ENCODE measurements around the gene FBXL16. TPM values are rescaled to one million over a fixed set of nuclear protein-coding genes. Genes with fewer than 3 reads are reported as not detected.

The FBXL16 gene
- total and polyA plus RNA-seq, 2 of the 13 experiments (the other 11 are each of a cell fraction or from before 2014, with no cell fraction given): 0.22 to 2.0 TPM

GRCh38 chr16:645852-646678 lies 59.5 kb downstream of the FBXL16 start (continued):
- TF ChIP-seq, protein P1, sequence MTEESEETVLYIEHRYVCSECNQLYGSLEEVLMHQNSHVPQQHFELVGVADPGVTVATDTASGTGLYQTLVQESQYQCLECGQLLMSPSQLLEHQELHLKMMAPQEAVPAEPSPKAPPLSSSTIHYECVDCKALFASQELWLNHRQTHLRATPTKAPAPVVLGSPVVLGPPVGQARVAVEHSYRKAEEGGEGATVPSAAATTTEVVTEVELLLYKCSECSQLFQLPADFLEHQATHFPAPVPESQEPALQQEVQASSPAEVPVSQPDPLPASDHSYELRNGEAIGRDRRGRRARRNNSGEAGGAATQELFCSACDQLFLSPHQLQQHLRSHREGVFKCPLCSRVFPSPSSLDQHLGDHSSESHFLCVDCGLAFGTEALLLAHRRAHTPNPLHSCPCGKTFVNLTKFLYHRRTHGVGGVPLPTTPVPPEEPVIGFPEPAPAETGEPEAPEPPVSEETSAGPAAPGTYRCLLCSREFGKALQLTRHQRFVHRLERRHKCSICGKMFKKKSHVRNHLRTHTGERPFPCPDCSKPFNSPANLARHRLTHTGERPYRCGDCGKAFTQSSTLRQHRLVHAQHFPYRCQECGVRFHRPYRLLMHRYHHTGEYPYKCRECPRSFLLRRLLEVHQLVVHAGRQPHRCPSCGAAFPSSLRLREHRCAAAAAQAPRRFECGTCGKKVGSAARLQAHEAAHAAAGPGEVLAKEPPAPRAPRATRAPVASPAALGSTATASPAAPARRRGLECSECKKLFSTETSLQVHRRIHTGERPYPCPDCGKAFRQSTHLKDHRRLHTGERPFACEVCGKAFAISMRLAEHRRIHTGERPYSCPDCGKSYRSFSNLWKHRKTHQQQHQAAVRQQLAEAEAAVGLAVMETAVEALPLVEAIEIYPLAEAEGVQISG (CRISPR knock-in tag; IDR thresholded peaks at IDR 0.05): peak; percentile 53; the same call in 1 of the 2 replicates
- peak; percentile 40 for TF ChIP-seq NCOA2 (CRISPR knock-in tag; IDR thresholded peaks at IDR 0.05)
- no peak for TF ChIP-seq ADNP (CRISPR knock-in tag; IDR thresholded peaks at IDR 0.05)
- peak; percentile 58; the same call in 1 of the 2 replicates for TF ChIP-seq KAT8 (CRISPR knock-in tag; IDR thresholded peaks at IDR 0.05)
- TF ChIP-seq ZNF230 (CRISPR knock-in tag; IDR thresholded peaks at IDR 0.05): no peak
- peak; percentile 88 for TF ChIP-seq ZBTB20 (CRISPR knock-in tag; IDR thresholded peaks at IDR 0.05; ENCODE audit: borderline replicate concordance, low read depth)
- no peak for TF ChIP-seq ZFP62 (CRISPR knock-in tag; IDR thresholded peaks at IDR 0.05)
- no peak for TF ChIP-seq FOXP1 (IDR thresholded peaks at IDR 0.05)
- peak; percentile 24; the same call in 1 of the 2 replicates for TF ChIP-seq FOXP1 (CRISPR knock-in tag; IDR thresholded peaks at IDR 0.05)
- peak; percentile 59; the same call in 1 of the 2 replicates for TF ChIP-seq SPEN (CRISPR knock-in tag; IDR thresholded peaks at IDR 0.05; ENCODE audit: low read depth)
- peak; percentile 46; the same call in 1 of the 2 replicates for TF ChIP-seq SKIL (CRISPR knock-in tag; IDR thresholded peaks at IDR 0.05; ENCODE audit: borderline replicate concordance)
- 0 out of 2 replicates have a peak, but pooled peaks have one; percentile 42 for TF ChIP-seq ISL2 (CRISPR knock-in tag; IDR thresholded peaks at IDR 0.05)
- TF ChIP-seq SMAD3 (CRISPR knock-in tag; IDR thresholded peaks at IDR 0.05): 0 out of 2 replicates have a peak, but pooled peaks have one; percentile 38
- peak; percentile 79 for TF ChIP-seq TBX2 (CRISPR knock-in tag; IDR thresholded peaks at IDR 0.05; ENCODE audit: borderline replicate concordance)
- TF ChIP-seq ERF (CRISPR knock-in tag; IDR thresholded peaks at IDR 0.05): 0 out of 2 replicates have a peak, but pooled peaks have one; percentile 39
- TF ChIP-seq ZNF670 (CRISPR knock-in tag; IDR thresholded peaks at IDR 0.05; ENCODE audit: borderline replicate concordance): 0 out of 2 replicates have a peak, but pooled peaks have one; percentile 28
- TF ChIP-seq, protein P2, sequence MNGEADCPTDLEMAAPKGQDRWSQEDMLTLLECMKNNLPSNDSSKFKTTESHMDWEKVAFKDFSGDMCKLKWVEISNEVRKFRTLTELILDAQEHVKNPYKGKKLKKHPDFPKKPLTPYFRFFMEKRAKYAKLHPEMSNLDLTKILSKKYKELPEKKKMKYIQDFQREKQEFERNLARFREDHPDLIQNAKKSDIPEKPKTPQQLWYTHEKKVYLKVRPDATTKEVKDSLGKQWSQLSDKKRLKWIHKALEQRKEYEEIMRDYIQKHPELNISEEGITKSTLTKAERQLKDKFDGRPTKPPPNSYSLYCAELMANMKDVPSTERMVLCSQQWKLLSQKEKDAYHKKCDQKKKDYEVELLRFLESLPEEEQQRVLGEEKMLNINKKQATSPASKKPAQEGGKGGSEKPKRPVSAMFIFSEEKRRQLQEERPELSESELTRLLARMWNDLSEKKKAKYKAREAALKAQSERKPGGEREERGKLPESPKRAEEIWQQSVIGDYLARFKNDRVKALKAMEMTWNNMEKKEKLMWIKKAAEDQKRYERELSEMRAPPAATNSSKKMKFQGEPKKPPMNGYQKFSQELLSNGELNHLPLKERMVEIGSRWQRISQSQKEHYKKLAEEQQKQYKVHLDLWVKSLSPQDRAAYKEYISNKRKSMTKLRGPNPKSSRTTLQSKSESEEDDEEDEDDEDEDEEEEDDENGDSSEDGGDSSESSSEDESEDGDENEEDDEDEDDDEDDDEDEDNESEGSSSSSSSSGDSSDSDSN (CRISPR knock-in tag; IDR thresholded peaks at IDR 0.05): peak; percentile 73; the same call in 1 of the 2 replicates
- peak; percentile 63 for TF ChIP-seq HOXA3 (CRISPR knock-in tag; IDR thresholded peaks at IDR 0.05)
- TF ChIP-seq, protein P3, sequence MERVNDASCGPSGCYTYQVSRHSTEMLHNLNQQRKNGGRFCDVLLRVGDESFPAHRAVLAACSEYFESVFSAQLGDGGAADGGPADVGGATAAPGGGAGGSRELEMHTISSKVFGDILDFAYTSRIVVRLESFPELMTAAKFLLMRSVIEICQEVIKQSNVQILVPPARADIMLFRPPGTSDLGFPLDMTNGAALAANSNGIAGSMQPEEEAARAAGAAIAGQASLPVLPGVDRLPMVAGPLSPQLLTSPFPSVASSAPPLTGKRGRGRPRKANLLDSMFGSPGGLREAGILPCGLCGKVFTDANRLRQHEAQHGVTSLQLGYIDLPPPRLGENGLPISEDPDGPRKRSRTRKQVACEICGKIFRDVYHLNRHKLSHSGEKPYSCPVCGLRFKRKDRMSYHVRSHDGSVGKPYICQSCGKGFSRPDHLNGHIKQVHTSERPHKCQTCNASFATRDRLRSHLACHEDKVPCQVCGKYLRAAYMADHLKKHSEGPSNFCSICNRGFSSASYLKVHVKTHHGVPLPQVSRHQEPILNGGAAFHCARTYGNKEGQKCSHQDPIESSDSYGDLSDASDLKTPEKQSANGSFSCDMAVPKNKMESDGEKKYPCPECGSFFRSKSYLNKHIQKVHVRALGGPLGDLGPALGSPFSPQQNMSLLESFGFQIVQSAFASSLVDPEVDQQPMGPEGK (CRISPR knock-in tag; IDR thresholded peaks at IDR 0.05): peak; percentile 85
- TF ChIP-seq ZNF441 (CRISPR knock-in tag; IDR thresholded peaks at IDR 0.05; ENCODE audit: borderline replicate concordance): peak; percentile 58; the same call in 1 of the 2 replicates
